Liver (tissue), 3 donors: Measurements from ENCODE around the gene NFKB1.

Experiments used
- EGR1 ChIP-seq, 2 donors: IDR thresholded peaks; 2 replicates each; pipeline ENCODE4 v1.6.1; 2016 to 2018; ENCODE audit warnings: antibody characterized with exemption in 2 of 2, low read depth in 2 of 2
- FOXA2 ChIP-seq: IDR thresholded peaks from 2 replicates; pipeline ENCODE4 v1.6.1; 2016; ENCODE audit warnings: antibody characterized with exemption
- RAD21 ChIP-seq, 2 donors: IDR thresholded peaks; 2 replicates each; pipeline ENCODE4 v1.6.1; 2016; ENCODE audit warnings: antibody characterized with exemption in 2 of 2, mild to moderate bottlenecking in 2 of 2
- SP1 ChIP-seq: IDR thresholded peaks from 2 replicates; pipeline ENCODE4 v1.6.1; 2018; ENCODE audit warnings: antibody characterized with exemption, mild to moderate bottlenecking
- TAF1 ChIP-seq: conservative IDR thresholded peaks from 2 replicates; pipeline ENCODE4 v1.6.1; 2016; ENCODE audit warnings: antibody characterized with exemption, mild to moderate bottlenecking
- ZBTB33 ChIP-seq: IDR thresholded peaks from 2 replicates; pipeline ENCODE4 v1.6.1; 2016; ENCODE audit warnings: antibody characterized with exemption
- TF ChIP-seq, protein P1 (sequence below): fragments of 150-350 bp; IDR thresholded peaks from 2 replicates; pipeline ENCODE4 v1.5.1; 2017; ENCODE audit warnings: improper control_type of control experiment, low read depth, low read length; ENCODE audit not compliant: missing input control
- TF ChIP-seq, protein P2 (sequence below): IDR thresholded peaks from 2 replicates; pipeline ENCODE4 v1.6.1; 2016; ENCODE audit warnings: antibody characterized with exemption, mild to moderate bottlenecking
- donor health status: healthy.
- donor health status: healthy.

- TF ChIP-seq, protein P1, sequence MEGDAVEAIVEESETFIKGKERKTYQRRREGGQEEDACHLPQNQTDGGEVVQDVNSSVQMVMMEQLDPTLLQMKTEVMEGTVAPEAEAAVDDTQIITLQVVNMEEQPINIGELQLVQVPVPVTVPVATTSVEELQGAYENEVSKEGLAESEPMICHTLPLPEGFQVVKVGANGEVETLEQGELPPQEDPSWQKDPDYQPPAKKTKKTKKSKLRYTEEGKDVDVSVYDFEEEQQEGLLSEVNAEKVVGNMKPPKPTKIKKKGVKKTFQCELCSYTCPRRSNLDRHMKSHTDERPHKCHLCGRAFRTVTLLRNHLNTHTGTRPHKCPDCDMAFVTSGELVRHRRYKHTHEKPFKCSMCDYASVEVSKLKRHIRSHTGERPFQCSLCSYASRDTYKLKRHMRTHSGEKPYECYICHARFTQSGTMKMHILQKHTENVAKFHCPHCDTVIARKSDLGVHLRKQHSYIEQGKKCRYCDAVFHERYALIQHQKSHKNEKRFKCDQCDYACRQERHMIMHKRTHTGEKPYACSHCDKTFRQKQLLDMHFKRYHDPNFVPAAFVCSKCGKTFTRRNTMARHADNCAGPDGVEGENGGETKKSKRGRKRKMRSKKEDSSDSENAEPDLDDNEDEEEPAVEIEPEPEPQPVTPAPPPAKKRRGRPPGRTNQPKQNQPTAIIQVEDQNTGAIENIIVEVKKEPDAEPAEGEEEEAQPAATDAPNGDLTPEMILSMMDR: no peak
- TF ChIP-seq, protein P2, sequence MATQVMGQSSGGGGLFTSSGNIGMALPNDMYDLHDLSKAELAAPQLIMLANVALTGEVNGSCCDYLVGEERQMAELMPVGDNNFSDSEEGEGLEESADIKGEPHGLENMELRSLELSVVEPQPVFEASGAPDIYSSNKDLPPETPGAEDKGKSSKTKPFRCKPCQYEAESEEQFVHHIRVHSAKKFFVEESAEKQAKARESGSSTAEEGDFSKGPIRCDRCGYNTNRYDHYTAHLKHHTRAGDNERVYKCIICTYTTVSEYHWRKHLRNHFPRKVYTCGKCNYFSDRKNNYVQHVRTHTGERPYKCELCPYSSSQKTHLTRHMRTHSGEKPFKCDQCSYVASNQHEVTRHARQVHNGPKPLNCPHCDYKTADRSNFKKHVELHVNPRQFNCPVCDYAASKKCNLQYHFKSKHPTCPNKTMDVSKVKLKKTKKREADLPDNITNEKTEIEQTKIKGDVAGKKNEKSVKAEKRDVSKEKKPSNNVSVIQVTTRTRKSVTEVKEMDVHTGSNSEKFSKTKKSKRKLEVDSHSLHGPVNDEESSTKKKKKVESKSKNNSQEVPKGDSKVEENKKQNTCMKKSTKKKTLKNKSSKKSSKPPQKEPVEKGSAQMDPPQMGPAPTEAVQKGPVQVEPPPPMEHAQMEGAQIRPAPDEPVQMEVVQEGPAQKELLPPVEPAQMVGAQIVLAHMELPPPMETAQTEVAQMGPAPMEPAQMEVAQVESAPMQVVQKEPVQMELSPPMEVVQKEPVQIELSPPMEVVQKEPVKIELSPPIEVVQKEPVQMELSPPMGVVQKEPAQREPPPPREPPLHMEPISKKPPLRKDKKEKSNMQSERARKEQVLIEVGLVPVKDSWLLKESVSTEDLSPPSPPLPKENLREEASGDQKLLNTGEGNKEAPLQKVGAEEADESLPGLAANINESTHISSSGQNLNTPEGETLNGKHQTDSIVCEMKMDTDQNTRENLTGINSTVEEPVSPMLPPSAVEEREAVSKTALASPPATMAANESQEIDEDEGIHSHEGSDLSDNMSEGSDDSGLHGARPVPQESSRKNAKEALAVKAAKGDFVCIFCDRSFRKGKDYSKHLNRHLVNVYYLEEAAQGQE: no peak
- no peak for TF ChIP-seq SP1
- TF ChIP-seq TAF1: no peak
- TF ChIP-seq FOXA2: no peak
- TF ChIP-seq RAD21 (IDR thresholded peaks at IDR 0.05): no peak
- no peak for TF ChIP-seq EGR1 (IDR thresholded peaks at IDR 0.05; ENCODE audit: low read depth in 2 of 2)
- no peak for TF ChIP-seq ZBTB33
Observed at GRCh38 chr4:102551958-102552565, 50.9 kb downstream of the NFKB1 start.
